Ishikawa (cell line): Measurements from ENCODE around the gene PPY.
A peak's percentile ranks its signal among the peaks of the same experiment; 100 is the strongest.

Experiments
- CEBPB ChIP-seq: IDR thresholded peaks from 2 replicates; pipeline ENCODE4 v1.6.1; 2012
- CREB1 ChIP-seq: IDR thresholded peaks from 2 replicates; pipeline ENCODE4 v1.6.1; 2012; ENCODE audit warnings: low read depth
- EGR1 ChIP-seq: IDR thresholded peaks from 2 replicates; pipeline ENCODE4 v1.6.1; 2012
- EP300 ChIP-seq: IDR thresholded peaks from 2 replicates; pipeline ENCODE4 v1.6.1; 2012; ENCODE audit warnings: borderline replicate concordance
- FOXM1 ChIP-seq: IDR thresholded peaks from 2 replicates; pipeline ENCODE4 v1.6.1; 2012; ENCODE audit warnings: low read depth, borderline replicate concordance
- MAX ChIP-seq: IDR thresholded peaks from 2 replicates; pipeline ENCODE4 v1.6.1; 2012
- NFIC ChIP-seq: IDR thresholded peaks from 2 replicates; pipeline ENCODE4 v1.6.1; 2012
- RAD21 ChIP-seq: IDR thresholded peaks from 2 replicates; pipeline ENCODE4 v1.6.1; 2012; ENCODE audit warnings: low read depth
- REST ChIP-seq: IDR thresholded peaks from 2 replicates; pipeline ENCODE4 v1.6.1; 2012; ENCODE audit warnings: low read depth, mild to moderate bottlenecking
- TAF1 ChIP-seq: IDR thresholded peaks from 2 replicates; pipeline ENCODE4 v1.6.1; 2012; ENCODE audit warnings: low read depth, mild to moderate bottlenecking
- TCF12 ChIP-seq: IDR thresholded peaks from 2 replicates; pipeline ENCODE4 v1.6.1; 2012; ENCODE audit warnings: low read depth
- TEAD4 ChIP-seq: IDR thresholded peaks from 2 replicates; pipeline ENCODE4 v1.6.1; 2012
- USF1 ChIP-seq: IDR thresholded peaks from 2 replicates; pipeline ENCODE4 v1.6.1; 2012
- YY1 ChIP-seq: IDR thresholded peaks from 2 replicates; pipeline ENCODE4 v1.6.1; 2012; ENCODE audit warnings: low read depth
- ZBTB7A ChIP-seq: IDR thresholded peaks from 2 replicates; pipeline ENCODE4 v1.6.1; 2012; ENCODE audit warnings: low read depth

The PPY gene

GRCh38 chr17:43952724-43953666 is 10.7 kb upstream of the PPY start:
- no peak for TF ChIP-seq MAX
- no peak for TF ChIP-seq EP300
- TF ChIP-seq RAD21 = no peak
- 0 out of 2 replicates have a peak, but pooled peaks have one; percentile 45 for TF ChIP-seq ZBTB7A

- peak; percentile 65 for TF ChIP-seq REST
- no peak for TF ChIP-seq EP300
Observed at GRCh38 chr17:43952351-43952723, 10.1 kb upstream of the PPY start.

GRCh38 chr17:43951750-43952149 is 9.5 kb upstream of the PPY start:
- TF ChIP-seq CEBPB (no peak), NFIC (no peak), REST (no peak), EGR1 (no peak), TCF12 (no peak), TEAD4 (no peak), ZBTB7A (no peak), FOXM1 (no peak), RAD21 (no peak), EP300 (no peak), MAX (no peak), TAF1 (no peak), CREB1 (no peak), YY1 (no peak), USF1 (no peak)

- no peak for TF ChIP-seq TCF12
- no peak for TF ChIP-seq NFIC
- no peak for TF ChIP-seq REST
- no peak for TF ChIP-seq EGR1
Observed at GRCh38 chr17:43950554-43950953, 8.3 kb upstream of the PPY start.

- no peak for TF ChIP-seq CREB1
- no peak for TF ChIP-seq NFIC
- TF ChIP-seq FOXM1 = no peak
- no peak for TF ChIP-seq ZBTB7A
- no peak for TF ChIP-seq CEBPB
- TF ChIP-seq REST = no peak
- TF ChIP-seq USF1 = no peak
- TF ChIP-seq TEAD4 = no peak
- no peak for TF ChIP-seq RAD21
- no peak for TF ChIP-seq TCF12
Observed at GRCh38 chr17:43949781-43950180, 7.5 kb upstream of the PPY start.
